Measurements from ENCODE around the gene P3H4. TPM values are rescaled to one million over a fixed set of nuclear protein-coding genes. Genes with fewer than 3 reads are reported as not detected.

Gene P3H4
- total RNA-seq, 1 donor = 59.7 TPM

- no peaks in the 10 kb centered on the region for H3K36me3 ChIP-seq (ENCODE audit: insufficient read depth, low read length)
Observed at GRCh38 chr17:41768682-41769288, 43.0 kb downstream of the P3H4 start.

GRCh38 chr17:41767324-41768042, 44.3 kb downstream of the P3H4 start:
- TF ChIP-seq CTCF (IDR thresholded peaks at IDR 0.05; ENCODE audit: extremely low read depth, low read depth, low read length) = no peak
- Histone ChIP-seq H2AFZ (ENCODE audit: low read length) (no peak overlapping the region), H3K36me3 (ENCODE audit: insufficient read depth, low read length) (no peaks in the 10 kb centered on the region), H3K27me3 (ENCODE audit: insufficient read depth, low read length) (no peaks in the 10 kb centered on the region), H3K4me1 (ENCODE audit: insufficient read depth, low read length) (no peaks in the 10 kb centered on the region), H3K79me2 (ENCODE audit: insufficient read depth, low read length) (no peaks in the 10 kb centered on the region), H3K27ac (ENCODE audit: low read depth, low read length) (no peak overlapping the region), H3K4me3 (ENCODE audit: insufficient read depth, low read length) (no peak overlapping the region), H3K4me2 (ENCODE audit: insufficient read depth, low read length) (no peak overlapping the region), H4K20me1 (ENCODE audit: insufficient read depth, low read length) (no peaks in the 10 kb centered on the region), H3K9me3 (ENCODE audit: low read depth, low read length) (no peaks in the 10 kb centered on the region)
- DNase-seq (ENCODE audit: insufficient read length, low spot score, missing footprints) = peak; percentile 77

More at GRCh38 chr17:41768682-41769288, 43.0 kb downstream of the P3H4 start:
- no peak for TF ChIP-seq CTCF (IDR thresholded peaks at IDR 0.05; ENCODE audit: extremely low read depth, low read depth, low read length)
- Histone ChIP-seq H3K4me1 (ENCODE audit: insufficient read depth, low read length) (no peaks in the 10 kb centered on the region), H3K9me3 (ENCODE audit: low read depth, low read length) (no peaks in the 10 kb centered on the region), H2AFZ (ENCODE audit: low read length) (no peak overlapping the region), H3K79me2 (ENCODE audit: insufficient read depth, low read length) (no peaks in the 10 kb centered on the region), H3K27me3 (ENCODE audit: insufficient read depth, low read length) (no peaks in the 10 kb centered on the region), H3K4me2 (ENCODE audit: insufficient read depth, low read length) (no peak overlapping the region), H4K20me1 (ENCODE audit: insufficient read depth, low read length) (peaks cover 1% of the 10 kb centered on the region), H3K27ac (ENCODE audit: low read depth, low read length) (no peak overlapping the region), H3K4me3 (ENCODE audit: insufficient read depth, low read length) (no peak overlapping the region)
- peak; percentile 66 for DNase-seq (ENCODE audit: insufficient read length, low spot score, missing footprints)

- Histone ChIP-seq H3K27me3 (ENCODE audit: insufficient read depth, low read length) (no peaks in the 10 kb centered on the region), H4K20me1 (ENCODE audit: insufficient read depth, low read length) (no peaks in the 10 kb centered on the region), H3K4me2 (ENCODE audit: insufficient read depth, low read length) (no peak overlapping the region), H3K4me1 (ENCODE audit: insufficient read depth, low read length) (no peaks in the 10 kb centered on the region), H3K9me3 (ENCODE audit: low read depth, low read length) (no peaks in the 10 kb centered on the region), H3K27ac (ENCODE audit: low read depth, low read length) (no peak overlapping the region), H2AFZ (ENCODE audit: low read length) (no peak overlapping the region), H3K79me2 (ENCODE audit: insufficient read depth, low read length) (no peaks in the 10 kb centered on the region), H3K36me3 (ENCODE audit: insufficient read depth, low read length) (no peaks in the 10 kb centered on the region), H3K4me3 (ENCODE audit: insufficient read depth, low read length) (no peak overlapping the region)
- DNase-seq (ENCODE audit: insufficient read length, low spot score, missing footprints) = no peak
- TF ChIP-seq CTCF (IDR thresholded peaks at IDR 0.05; ENCODE audit: extremely low read depth, low read depth, low read length) = no peak
Observed at GRCh38 chr17:41766135-41766534, 45.6 kb downstream of the P3H4 start.

GRCh38 chr17:41763327-41763726, 48.4 kb downstream of the P3H4 start:
- H3K27me3 ChIP-seq (ENCODE audit: insufficient read depth, low read length) = no peaks in the 10 kb centered on the region
- no peaks in the 10 kb centered on the region for H3K4me1 ChIP-seq (ENCODE audit: insufficient read depth, low read length)
- H4K20me1 ChIP-seq (ENCODE audit: insufficient read depth, low read length) = no peaks in the 10 kb centered on the region
- peak; percentile 69 for DNase-seq (ENCODE audit: insufficient read length, low spot score, missing footprints)
- H3K4me3 ChIP-seq (ENCODE audit: insufficient read depth, low read length) = no peak overlapping the region
- no peak overlapping the region for H3K4me2 ChIP-seq (ENCODE audit: insufficient read depth, low read length)
- TF ChIP-seq CTCF (IDR thresholded peaks at IDR 0.05; ENCODE audit: extremely low read depth, low read depth, low read length) = no peak
- no peaks in the 10 kb centered on the region for H3K36me3 ChIP-seq (ENCODE audit: insufficient read depth, low read length)
- no peak overlapping the region for H3K27ac ChIP-seq (ENCODE audit: low read depth, low read length)
- no peaks in the 10 kb centered on the region for H3K79me2 ChIP-seq (ENCODE audit: insufficient read depth, low read length)
- H3K9me3 ChIP-seq (ENCODE audit: low read depth, low read length) = no peaks in the 10 kb centered on the region
- no peak overlapping the region for H2AFZ ChIP-seq (ENCODE audit: low read length)
